Activated CD8-positive, alpha-beta T cell treated with anti-CD3 and anti-CD28 coated beads for 36 hours (primary cell): Measurements from ENCODE around the gene ATP1B3. TPM values are rescaled to one million over a fixed set of nuclear protein-coding genes. Genes with fewer than 3 reads are reported as not detected.
"Not testable (repeated sequence)": the region's sequence is repeated elsewhere in the genome, so short reads cannot be mapped to it uniquely, and the experiment has no call there.

Source experiments
- ATAC-seq: fragments of 200-7000 bp; cut with Tn5 transposase; one replicate; pipeline ENCODE4 v1.10.0; 2021; ENCODE audit warnings: mild to moderate bottlenecking, moderate library complexity
- CTCF ChIA-PET: fragments of 350-600 bp; sonication (Branson Sonifier 250); formaldehyde crosslinking; loops from one replicate; lab custom pipeline; 2021; ENCODE audit warnings: antibody characterized with exemption; lab: Charles Lee
- POLR2A ChIA-PET: fragments of 350-600 bp; sonication (Branson Sonifier 250); formaldehyde crosslinking; loops from one replicate; lab custom pipeline; 2021; ENCODE audit warnings: antibody characterized with exemption; lab: Charles Lee
- DNase-seq: peaks from one replicate; pipeline ENCODE4 v3.0.0-alpha.2; 2020
- H3K27ac Mint-ChIP-seq: one replicate; pipeline ENCODE4 v1.8.0; 2021; ENCODE audit warnings: mild to moderate bottlenecking, mixed read lengths
- H3K27me3 Mint-ChIP-seq: one replicate; pipeline ENCODE4 v1.8.0; 2021; ENCODE audit warnings: mixed read lengths
- H3K36me3 Mint-ChIP-seq: one replicate; pipeline ENCODE4 v1.8.0; 2021; ENCODE audit warnings: low read depth, mixed read lengths
- H3K4me1 Mint-ChIP-seq: one replicate; pipeline ENCODE4 v1.8.0; 2021; ENCODE audit warnings: low read depth, mixed read lengths
- H3K4me3 Mint-ChIP-seq: one replicate; pipeline ENCODE4 v1.8.0; 2021; ENCODE audit warnings: mild to moderate bottlenecking, moderate library complexity, mixed read lengths
- H3K9me3 Mint-ChIP-seq: one replicate; pipeline ENCODE4 v1.8.0; 2021; ENCODE audit warnings: mixed read lengths
- intact Hi-C: fragments of 100-400 bp; cut with micrococcal nuclease; formaldehyde crosslinking; loops from one replicate; pipeline ENCODE4 v1.10.0; 2022
- total RNA-seq, 2 experiments: library from RNA; stranded (reverse); gene quantifications; one replicate each; pipeline ENCODE4 v1.2.3, GENCODE V29; 2021
- TF ChIP-seq, protein P1 (sequence below): fragments of 200-600 bp; IDR thresholded peaks from one replicate; pipeline ENCODE4 v1.8.0; 2022; ENCODE audit warnings: antibody characterized with exemption, mild to moderate bottlenecking

Gene ATP1B3
- total RNA-seq, 2 experiments from 2014 or later: 127 to 134 TPM

DNA sequence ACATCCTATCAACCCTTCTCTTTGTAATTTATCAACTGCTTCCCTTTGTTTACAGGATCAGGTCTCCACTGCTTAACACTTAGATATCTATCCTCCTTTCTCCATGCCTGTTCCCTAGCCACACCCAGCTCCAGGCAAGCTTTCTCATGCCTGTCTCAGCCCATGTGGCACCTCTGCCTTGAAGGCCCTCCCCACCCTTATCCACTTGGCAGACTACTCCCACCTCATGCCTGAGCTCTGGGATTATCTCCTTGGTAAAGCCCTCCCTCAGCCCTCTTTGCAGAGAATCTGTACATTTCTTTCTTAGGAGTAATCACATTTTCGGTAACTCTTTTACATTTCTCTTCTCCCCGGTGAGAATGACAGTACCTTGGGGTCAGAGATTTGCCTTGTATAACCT, 96.0 kb downstream of the ATP1B3 start:
- H3K36me3 Mint-ChIP-seq: no peaks in the 10 kb centered on the region
- H3K27me3 Mint-ChIP-seq: no peaks in the 10 kb centered on the region
- no peaks in the 10 kb centered on the region for H3K9me3 Mint-ChIP-seq
- intact Hi-C loops: no loop called here
- TF ChIP-seq, protein P1, sequence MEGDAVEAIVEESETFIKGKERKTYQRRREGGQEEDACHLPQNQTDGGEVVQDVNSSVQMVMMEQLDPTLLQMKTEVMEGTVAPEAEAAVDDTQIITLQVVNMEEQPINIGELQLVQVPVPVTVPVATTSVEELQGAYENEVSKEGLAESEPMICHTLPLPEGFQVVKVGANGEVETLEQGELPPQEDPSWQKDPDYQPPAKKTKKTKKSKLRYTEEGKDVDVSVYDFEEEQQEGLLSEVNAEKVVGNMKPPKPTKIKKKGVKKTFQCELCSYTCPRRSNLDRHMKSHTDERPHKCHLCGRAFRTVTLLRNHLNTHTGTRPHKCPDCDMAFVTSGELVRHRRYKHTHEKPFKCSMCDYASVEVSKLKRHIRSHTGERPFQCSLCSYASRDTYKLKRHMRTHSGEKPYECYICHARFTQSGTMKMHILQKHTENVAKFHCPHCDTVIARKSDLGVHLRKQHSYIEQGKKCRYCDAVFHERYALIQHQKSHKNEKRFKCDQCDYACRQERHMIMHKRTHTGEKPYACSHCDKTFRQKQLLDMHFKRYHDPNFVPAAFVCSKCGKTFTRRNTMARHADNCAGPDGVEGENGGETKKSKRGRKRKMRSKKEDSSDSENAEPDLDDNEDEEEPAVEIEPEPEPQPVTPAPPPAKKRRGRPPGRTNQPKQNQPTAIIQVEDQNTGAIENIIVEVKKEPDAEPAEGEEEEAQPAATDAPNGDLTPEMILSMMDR: no peak
- ATAC-seq (no peak), DNase-seq (no peak)
- ChIA-PET POLR2A (no interaction called here), CTCF (interaction anchor here (1.0 to 1.2 kb wide), 2 partner anchors 10 to 169 kb away, joined by 3 read pairs; no protein-coding TSS in a partner anchor)
- H3K4me1 Mint-ChIP-seq: no peaks in the 10 kb centered on the region
- H3K27ac Mint-ChIP-seq: no peak overlapping the region
- H3K4me3 Mint-ChIP-seq: no peak overlapping the region

DNA sequence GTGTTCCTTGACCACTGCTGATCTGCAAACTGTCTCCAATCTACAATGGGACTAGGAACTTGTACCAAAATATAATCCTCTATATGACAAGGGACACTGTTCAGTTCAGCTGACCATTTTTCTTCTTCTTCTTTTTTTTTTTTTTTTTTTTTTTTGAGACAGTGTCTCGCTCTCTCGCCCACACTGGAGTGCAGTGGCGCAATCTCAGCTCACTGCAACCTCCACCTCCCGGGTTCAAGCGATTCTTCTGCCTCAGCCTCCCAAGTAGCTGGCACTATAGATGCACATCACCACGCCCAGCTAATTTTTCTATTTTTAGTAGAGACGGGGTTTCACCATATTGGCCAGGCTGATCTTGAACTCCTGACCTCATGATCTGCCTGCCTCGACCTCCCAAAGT, 98.3 kb downstream of the ATP1B3 start:
- POLR2A ChIA-PET, CTCF ChIA-PET, H3K27ac Mint-ChIP-seq, H3K27me3 Mint-ChIP-seq, H3K36me3 Mint-ChIP-seq, DNase-seq, H3K4me1 Mint-ChIP-seq, intact Hi-C loops, H3K4me3 Mint-ChIP-seq, ATAC-seq, H3K9me3 Mint-ChIP-seq: not testable (repeated sequence)

Other genes starting within 250 kb of the ATP1B3 start
- 10 to 100 TPM; 56.1 to 57.9 TPM for gene RNF7, start 138.3 kb upstream of the ATP1B3 start, total RNA-seq
- gene GRK7, start 113.2 kb upstream of the ATP1B3 start, total RNA-seq: under 1 TPM; 0.07 to 0.09 TPM